Measurements from ENCODE around the gene C17orf114.

Gene C17orf114

GRCh38 chr17:4786516-4786915 is 15.6 kb downstream of the C17orf114 start:
- no peaks in the 10 kb centered on the region for H3K9me2 ChIP-seq (ENCODE audit: insufficient read depth, low read length)
- no peaks in the 10 kb centered on the region for H3K36me3 ChIP-seq (ENCODE audit: insufficient read depth, low read length)
- H3K9ac ChIP-seq (ENCODE audit: low read length) = no peak overlapping the region
- H3K4me3 ChIP-seq (ENCODE audit: low read length) = no peak overlapping the region
- no peaks in the 10 kb centered on the region for H3K9me3 ChIP-seq (ENCODE audit: low read length)
- no peak overlapping the region for H3K27ac ChIP-seq (ENCODE audit: low read length)
- H3K4me2 ChIP-seq (ENCODE audit: low read length) = no peak overlapping the region
- H3K79me2 ChIP-seq (replicated peaks; ENCODE audit: insufficient read depth, low read length) = no peaks in the 10 kb centered on the region
- H2AFZ ChIP-seq (ENCODE audit: low read depth, low read length) = no peak overlapping the region
- H3F3A ChIP-seq (ENCODE audit: insufficient read depth, low read length, poor library complexity, severe bottlenecking) = peaks cover 9% of the 10 kb centered on the region
- no peaks in the 10 kb centered on the region for H4K20me1 ChIP-seq (ENCODE audit: insufficient read depth)
- TF ChIP-seq REST (IDR thresholded peaks at IDR 0.05; ENCODE audit: borderline replicate concordance) = no peak
- no peaks in the 10 kb centered on the region for H3K27me3 ChIP-seq (ENCODE audit: insufficient read depth, low read depth, low read length)

DNA sequence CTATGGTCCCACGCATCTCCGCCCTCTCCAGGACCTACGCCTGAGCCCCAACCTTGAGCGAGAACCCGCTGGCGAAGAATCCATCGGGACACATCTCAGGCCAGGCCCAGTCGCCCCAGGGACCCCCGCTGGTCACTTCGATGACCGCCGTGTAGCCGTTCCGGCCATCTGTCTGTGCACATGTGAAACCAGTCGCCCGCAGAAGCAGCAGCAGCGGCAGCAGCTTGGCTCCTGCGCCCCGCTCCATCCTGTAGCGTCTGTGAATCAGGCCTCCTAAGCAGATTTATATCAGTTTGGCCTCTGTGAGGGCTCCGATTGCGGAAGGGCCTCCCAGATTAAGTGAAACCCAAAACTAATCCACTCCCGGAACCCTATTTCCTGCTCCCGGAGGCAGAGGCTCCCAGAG is 16.0 kb downstream of the C17orf114 start, which contains the start of gene VMO1:
TSS of gene VMO1 (minus strand) at position 259 of the 406 bp plus-strand sequence. CDS start at position 247, 12 bp downstream.
- H3K4me3 ChIP-seq (ENCODE audit: low read length) = no peak within 1 kb of the TSS
- H4K20me1 ChIP-seq (ENCODE audit: insufficient read depth) = no peaks in the 10 kb centered on the region
- H3K27ac ChIP-seq (ENCODE audit: low read length) = no peak within 1 kb of the TSS
- peaks cover 6% of the 10 kb centered on the region for H3F3A ChIP-seq (ENCODE audit: insufficient read depth, low read length, poor library complexity, severe bottlenecking)
- H3K36me3 ChIP-seq (ENCODE audit: insufficient read depth, low read length) = no peaks in the 10 kb centered on the region
- H3K4me2 ChIP-seq (ENCODE audit: low read length) = no peak within 1 kb of the TSS
- no peaks in the 10 kb centered on the region for H3K9me3 ChIP-seq (ENCODE audit: low read length)
- H3K27me3 ChIP-seq (ENCODE audit: insufficient read depth, low read depth, low read length) = no peaks in the 10 kb centered on the region
- no peak within 1 kb of the TSS for H2AFZ ChIP-seq (ENCODE audit: low read depth, low read length)
- no peaks in the 10 kb centered on the region for H3K9me2 ChIP-seq (ENCODE audit: insufficient read depth, low read length)
- no peak within 1 kb of the TSS for H3K9ac ChIP-seq (ENCODE audit: low read length)
- TF ChIP-seq POLR2AphosphoS5 (IDR thresholded peaks at IDR 0.05) = no peak
- no peak for TF ChIP-seq RAD21 (conservative IDR thresholded peaks at IDR 0.05)
- TF ChIP-seq EZH2 (IDR thresholded peaks at IDR 0.05; ENCODE audit: borderline replicate concordance, insufficient read depth, low read length, poor library complexity, severe bottlenecking) = no peak
- no peak for TF ChIP-seq REST (IDR thresholded peaks at IDR 0.05; ENCODE audit: borderline replicate concordance)
- no peak for TF ChIP-seq TAF1 (IDR thresholded peaks at IDR 0.05; ENCODE audit: low read depth)
- no peak for TF ChIP-seq SMC3 (conservative IDR thresholded peaks at IDR 0.05; ENCODE audit: poor library complexity)
- no peak for TF ChIP-seq EP300 (conservative IDR thresholded peaks at IDR 0.05; ENCODE audit: poor library complexity, severe bottlenecking)
- no peak for TF ChIP-seq MXI1 (conservative IDR thresholded peaks at IDR 0.05; ENCODE audit: poor library complexity, severe bottlenecking)
- H3K79me2 ChIP-seq (replicated peaks; ENCODE audit: insufficient read depth, low read length) = no peaks in the 10 kb centered on the region

All from neural cell (in vitro differentiated cells).